K562 (cell line): ENCODE measurements around the gene WDR54. TPM values are rescaled to one million over a fixed set of nuclear protein-coding genes. Genes with fewer than 3 reads are reported as not detected.

Experiments
- CAMTA2 ChIP-seq: fragments of 250-450 bp; sonication (Bioruptor Pico); conservative IDR thresholded peaks from 2 replicates; pipeline ENCODE4 v1.5.1; 2022
- EP300 ChIP-seq: IDR thresholded peaks from 2 replicates; pipeline ENCODE4 v1.6.1; 2012; ENCODE audit warnings: low read length, improper control_type of control experiment
- HDAC2 ChIP-seq: fragments of 450-650 bp; IDR thresholded peaks from 2 replicates; pipeline ENCODE4 v1.6.1; 2016; ENCODE audit warnings: mild to moderate bottlenecking
- MBD2 ChIP-seq: sonication (generic); IDR thresholded peaks from 2 replicates; pipeline ENCODE4 v1.6.1; 2016; ENCODE audit warnings: low read depth, borderline replicate concordance
- MIER1 ChIP-seq: fragments of 450-650 bp; IDR thresholded peaks from 2 replicates; pipeline ENCODE4 v1.6.1; 2016; ENCODE audit warnings: antibody characterized with exemption, mild to moderate bottlenecking, low read depth
- MTA3 ChIP-seq: fragments of 450-650 bp; formaldehyde crosslinking; IDR thresholded peaks from 2 replicates; pipeline ENCODE4 v1.6.1; 2017; ENCODE audit warnings: mild to moderate bottlenecking, borderline replicate concordance
- RAD21 ChIP-seq, 2 experiments: fragments of 250-450 bp in 1 of 2; fragments of 450-650 bp in 1 of 2; sonication (Bioruptor Pico) in 1 of 2; formaldehyde crosslinking in 1 of 2; IDR thresholded peaks in 1 of 2; conservative IDR thresholded peaks in 1 of 2; 2 replicates each; pipeline versions ENCODE4 v1.4.0 to v1.8.0; 2020 to 2022; ENCODE audit warnings: mild to moderate bottlenecking in 2 of 2, moderate library complexity in 1 of 2
- RREB1 ChIP-seq: fragments of 250-450 bp; sonication (Bioruptor Pico); IDR thresholded peaks from 2 replicates; pipeline ENCODE4 v1.4.0; 2020
- SOX6 ChIP-seq: fragments of 450-650 bp; IDR thresholded peaks from 2 replicates; pipeline ENCODE4 v1.6.1; 2014; ENCODE audit warnings: mild to moderate bottlenecking
- SPI1 ChIP-seq: IDR thresholded peaks from 2 replicates; pipeline ENCODE4 v1.6.1; 2011; ENCODE audit warnings: low read depth, low read length, control low read depth, borderline replicate concordance
- TOE1 ChIP-seq, 2 experiments: fragments of 450-650 bp in 1 of 2; sonication (generic) in 1 of 2; formaldehyde crosslinking in 1 of 2; IDR thresholded peaks; 2 replicates each; pipeline versions ENCODE4 v1.7.1 to v1.8.0; 2016 to 2022; ENCODE audit warnings: borderline replicate concordance in 2 of 2, mild to moderate bottlenecking in 2 of 2, antibody characterized with exemption in 1 of 2, inconsistent platforms in 1 of 2, low read depth in 1 of 2, missing genetic modification reagents in 1 of 2, moderate library complexity in 1 of 2
- USF1 ChIP-seq: sonication (generic); formaldehyde crosslinking; IDR thresholded peaks from 2 replicates; pipeline ENCODE4 v1.9.0; 2022; ENCODE audit warnings: mild to moderate bottlenecking, missing genetic modification reagents
- ZNF239 ChIP-seq: fragments of 250-450 bp; sonication (Bioruptor Pico); IDR thresholded peaks from 2 replicates; pipeline ENCODE4 v1.4.0; 2020; ENCODE audit warnings: mild to moderate bottlenecking
- ZNF384 ChIP-seq: IDR thresholded peaks from 2 replicates; pipeline ENCODE4 v1.6.1; 2012; ENCODE audit warnings: low read depth, low read length, improper control_type of control experiment
- ZNF395 ChIP-seq: fragments of 200-800 bp; sonication (Bioruptor generic); IDR thresholded peaks from 2 replicates; pipeline ENCODE4 v1.6.1; 2017; ENCODE audit warnings: missing genetic modification characterization, missing compliant biosample characterization
- ZNF561 ChIP-seq: fragments of 450-650 bp; formaldehyde crosslinking; conservative IDR thresholded peaks from 2 replicates; pipeline ENCODE4 v1.4.0; 2020; ENCODE audit warnings: mild to moderate bottlenecking, moderate library complexity
- polyA plus RNA-seq, 8 experiments: library from polyadenylated mRNA; depleted of rRNA in 4 of 8; stranded (reverse) in 5 of 8; unstranded in 3 of 8; fragments of >200 nt; fragmentation: Nextera tagmentation in 2 of 8; fragmentation: Illumina TruSeq in 1 of 8; extraction: Ambion mirVana in 2 of 8; extraction: Trizol in 1 of 8; gene quantifications; 2 replicates each; pipeline versions ENCODE4 v1.2.1 to v1.2.3, GENCODE V29; 2011 to 2014; ENCODE audit warnings: inconsistent platforms in 1 of 8, missing spikeins in 1 of 8
- total RNA-seq, 7 experiments: library from RNA; depleted of rRNA in 6 of 7; stranded (reverse); fragments of >200 nt in 6 of 7; fragmentation: Illumina TruSeq in 2 of 7; extraction: Trizol in 2 of 7; gene quantifications; 2 replicates each; pipeline versions ENCODE4 v1.2.1 to v1.2.3, GENCODE V29; 2011 to 2021; ENCODE audit warnings: low replicate concordance in 1 of 7
- TF ChIP-seq, protein P1 (sequence below): sonication (generic); formaldehyde crosslinking; IDR thresholded peaks from 2 replicates; pipeline ENCODE4 v1.8.0; 2022; ENCODE audit warnings: missing genetic modification reagents, mild to moderate bottlenecking, borderline replicate concordance

Gene WDR54
- total and polyA plus RNA-seq, 9 of the 15 experiments (the other 6 are each of a cell fraction or from before 2014, with no cell fraction given): 5.2 to 15.2 (median 7.4) TPM

DNA sequence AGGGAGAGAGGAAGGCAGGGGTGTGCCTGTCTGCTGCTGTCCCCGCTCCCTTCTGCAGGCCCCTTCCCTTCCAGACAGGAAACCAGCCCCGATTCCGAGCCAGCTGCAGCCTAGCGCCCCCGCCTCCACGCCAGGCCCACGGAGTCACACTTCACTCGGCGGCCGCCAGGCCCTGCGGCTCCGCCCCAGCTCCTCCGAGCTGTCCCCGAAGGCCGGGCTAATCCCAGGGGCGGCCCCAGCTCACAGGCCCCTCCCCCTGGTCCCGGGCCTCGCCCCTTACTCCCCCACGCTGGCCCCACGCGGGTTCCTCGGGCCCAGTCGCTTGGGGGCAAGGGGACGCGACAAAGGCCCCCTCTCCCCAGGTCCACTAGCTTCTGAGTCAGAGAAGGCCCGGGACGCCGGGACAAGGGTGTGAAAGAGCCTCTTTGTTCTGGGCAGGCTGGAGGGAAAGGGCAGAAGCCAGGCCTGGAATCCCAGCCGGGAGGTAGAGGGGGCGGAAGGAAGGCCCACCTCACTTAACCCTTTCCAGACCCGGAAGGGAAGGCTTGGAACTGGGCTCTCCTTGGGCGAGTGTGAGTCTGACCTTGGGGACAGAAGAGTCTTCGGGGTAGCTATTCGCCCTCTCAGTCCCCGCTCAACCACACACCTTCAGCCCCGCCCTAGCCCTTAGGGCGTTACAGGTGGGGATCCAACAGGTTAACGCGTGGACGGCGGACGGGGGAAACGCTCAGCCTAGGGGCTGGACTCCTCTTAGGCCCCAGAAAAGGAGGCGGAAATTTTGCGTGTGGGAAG, 19.0 kb downstream of the WDR54 start (continued):
- TF ChIP-seq CAMTA2 (no peak), MIER1 (no peak), TOE1 (IDR thresholded peaks at IDR 0.05; ENCODE audit: borderline replicate concordance) (no peak; the same call in 1 of the 2 replicates), TOE1 (CRISPR knock-in tag; IDR thresholded peaks at IDR 0.05; ENCODE audit: borderline replicate concordance, low read depth) (no peak), RAD21 (CRISPR knock-in tag; conservative IDR thresholded peaks at IDR 0.05 in 1 of 2, IDR thresholded peaks at IDR 0.05 in 1 of 2) (0 out of 4 replicates have a peak, but pooled peaks of 1 of the 2 experiments have one; percentile 19), SOX6 (no peak), HDAC2 (no peak; the same call in 1 of the 2 replicates), ZNF395 (CRISPR knock-in tag) (no peak), USF1 (CRISPR knock-in tag) (no peak), MTA3 (peak; percentile 75; the same call in 1 of the 2 replicates), SPI1 (no peak), EP300 (no peak), ZNF239 (CRISPR knock-in tag) (no peak), ZNF384 (no peak), RREB1 (CRISPR knock-in tag) (no peak), MBD2 (no peak), ZNF561 (CRISPR knock-in tag) (no peak)
- TF ChIP-seq, protein P1, sequence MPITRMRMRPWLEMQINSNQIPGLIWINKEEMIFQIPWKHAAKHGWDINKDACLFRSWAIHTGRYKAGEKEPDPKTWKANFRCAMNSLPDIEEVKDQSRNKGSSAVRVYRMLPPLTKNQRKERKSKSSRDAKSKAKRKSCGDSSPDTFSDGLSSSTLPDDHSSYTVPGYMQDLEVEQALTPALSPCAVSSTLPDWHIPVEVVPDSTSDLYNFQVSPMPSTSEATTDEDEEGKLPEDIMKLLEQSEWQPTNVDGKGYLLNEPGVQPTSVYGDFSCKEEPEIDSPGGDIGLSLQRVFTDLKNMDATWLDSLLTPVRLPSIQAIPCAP (CRISPR knock-in tag): no peak
